Heart left ventricle (tissue), 16 donors: Measurements from ENCODE around the gene DEGS2. TPM values are rescaled to one million over a fixed set of nuclear protein-coding genes. Genes with fewer than 3 reads are reported as not detected.

Source experiments
- ATAC-seq, 4 donors: fragments of 200-7000 bp; cut with Tn5 transposase; one replicate each; pipeline ENCODE4 v1.9.1; 2020 to 2022; ENCODE audit warnings: moderate library complexity in 4 of 4, mild to moderate bottlenecking in 3 of 4, moderate number of reproducible peaks in 1 of 4
- DNase-seq, 5 donors: peaks; one replicate each; pipeline ENCODE4 v3.0.0-alpha.2; 2020
- H3K27ac ChIP-seq, 12 donors: fragments of 200-600 bp; sonication (generic) in 4 of 12; one replicate each; pipeline versions ENCODE4 v1.5.0 to v1.8.0; 2016 to 2022; ENCODE audit warnings: mild to moderate bottlenecking in 2 of 12
- H3K27me3 ChIP-seq, 9 donors: fragments of 200-600 bp; sonication (generic) in 2 of 9; one replicate each; pipeline versions ENCODE4 v1.5.1 to v1.8.0; 2016 to 2022; ENCODE audit warnings: mild to moderate bottlenecking in 3 of 9
- H3K36me3 ChIP-seq, 9 donors: fragments of 200-600 bp; sonication (generic) in 2 of 9; one replicate each; pipeline versions ENCODE4 v1.5.0 to v1.8.0; 2018 to 2022; ENCODE audit warnings: mild to moderate bottlenecking in 2 of 9
- H3K4me1 ChIP-seq, 12 donors: fragments of 200-600 bp; sonication (generic) in 4 of 12; one replicate each; pipeline versions ENCODE4 v1.5.0 to v1.8.0; 2016 to 2022; ENCODE audit warnings: mild to moderate bottlenecking in 3 of 12
- H3K4me3 ChIP-seq, 12 donors: fragments of 200-600 bp; sonication (generic) in 4 of 12; one replicate each; pipeline versions ENCODE4 v1.5.0 to v1.8.0; 2017 to 2022; ENCODE audit warnings: mild to moderate bottlenecking in 9 of 12, moderate library complexity in 4 of 12
- H3K9me3 ChIP-seq, 12 donors: fragments of 200-600 bp; sonication (generic) in 4 of 12; one replicate each; pipeline versions ENCODE4 v1.5.0 to v1.8.0; 2016 to 2022; ENCODE audit warnings: mild to moderate bottlenecking in 1 of 12
- CTCF ChIP-seq, 12 donors: fragments of 200-600 bp; sonication (generic) in 4 of 12; IDR thresholded peaks; one replicate each; pipeline versions ENCODE4 v1.5.0 to v1.8.0; 2018 to 2022; ENCODE audit warnings: antibody characterized with exemption in 12 of 12, mild to moderate bottlenecking in 5 of 12
- POLR2A ChIP-seq, 2 donors: fragments of 450-650 bp; IDR thresholded peaks; one replicate each; pipeline ENCODE4 v1.6.1; 2017; ENCODE audit warnings: antibody characterized with exemption in 2 of 2, mild to moderate bottlenecking in 2 of 2, moderate library complexity in 2 of 2
- WGBS, 4 donors: extraction: QIAGEN DNeasy Blood & Tissue Kit in 2 of 4; methylation state at CpG; one replicate each; pipeline versions ENCODE4 v1.1.5 to v1.1.7; 2013 to 2018; 5-methylcytosine and 5-hydroxymethylcytosine counted together
- intact Hi-C, 10 donors: fragments of 100-400 bp; cut with DNase I; formaldehyde crosslinking; loops; one replicate each; pipeline versions ENCODE4 v1.11.1 to v1.14.2; 2022
- polyA plus RNA-seq, 2 donors: library from polyadenylated mRNA; stranded (reverse); fragments of 200-250 nt; gene quantifications; one replicate each; pipeline ENCODE4 v1.2.3, GENCODE V29; 2013
- total RNA-seq, 9 donors: library from RNA; depleted of rRNA in 2 of 9; stranded (reverse); fragments of >200 nt in 2 of 9; fragmentation: NEBNext Ultra II Directional in 3 of 9; extraction: Animal tissue kit (Norgen Biotek cat#: 25700) in 3 of 9; gene quantifications; one replicate each; pipeline versions ENCODE4 v1.1.0 to v1.2.4, GENCODE V29; 2016 to 2023
- donor health status: ischemic (EF 13 %, LVEDD 7.1; RV severe dilation, severe dysfunction).
- donor health status: healthy with polysubstance abuse.
- donor health status: DM: no; HTN: yes; CAD: no.
- donor health status: DM: no; HTN: no; CAD: no.
- donor health status: ischemic (EF 25% LVEDD 6.9; RV normal size, moderate dysfunction).
- donor health status: ischemic (EF 25% LVEDD 5.7; RV mildly dilated, moderate dysfunction).
- donor health status: healthy.
- donor health status: DM: yes; HTN: yes; CAD: no.
- donor health status: ischemic (EF 35%, LVEDD 5.7; RV mildly dilated, moderate dysfunction).
- donor health status: nonischemic (EF 11% LVEDD 7.7; RV severe dilation, severe dysfunction).
- donor health status: DM: yes; HTN: yes; CAD: no.
- donor health status: PGD.
- donor health status: ischemic (EF 29% LVEDD 5.4; RV normal size, mild dysfunction).
- donor health status: nonischemic (EF 23%, LVEDD 6.1; RV moderate dilation, normal function).

The DEGS2 gene
- total and polyA plus RNA-seq, 11 donors: 0.08 to 0.48 (median 0.30) TPM; not detected in 7

DNA sequence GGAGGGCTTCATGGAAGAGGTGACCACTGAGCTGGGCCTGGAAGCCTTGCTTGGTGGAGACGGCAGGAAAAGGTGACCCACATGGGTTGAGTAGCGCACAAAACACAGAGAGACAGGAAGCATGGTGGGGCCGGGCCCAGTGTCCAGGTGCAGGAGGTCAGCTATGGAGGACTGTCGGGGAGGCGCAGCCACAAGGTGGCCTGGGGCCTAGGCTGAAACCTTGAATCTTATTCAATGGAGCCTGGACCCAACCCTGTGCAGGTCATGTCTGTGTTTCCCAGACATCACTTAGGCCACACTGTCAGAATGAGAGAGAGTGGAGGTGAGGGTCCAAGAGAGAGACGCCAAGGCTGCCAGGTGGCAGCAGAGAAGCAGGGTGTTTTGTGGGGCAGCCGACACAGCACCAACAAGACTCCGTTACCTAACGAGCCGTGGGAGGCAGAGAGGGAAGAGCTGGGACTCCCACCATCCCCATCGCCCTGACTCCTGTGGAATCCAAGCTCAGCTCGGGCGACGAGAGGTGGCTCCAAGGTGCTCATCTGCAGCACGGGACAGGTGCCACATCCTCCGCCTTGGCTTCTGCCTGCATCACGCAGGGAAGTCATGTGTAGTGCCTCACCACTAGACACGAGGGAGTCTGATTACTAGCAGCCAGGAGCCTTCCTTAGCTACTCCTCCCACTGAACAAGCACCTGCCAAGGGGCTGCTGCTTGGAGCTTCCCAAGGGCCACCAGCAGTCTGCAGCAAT, 38.7 kb downstream of the DEGS2 start:
- 93 to 97% (median 95%) methylated on average over 16 to 18 of the region's 18 CpGs for WGBS, 4 donors
- Histone ChIP-seq H3K27me3 (no peaks in the 10 kb centered on the region), H3K36me3 (peaks cover 0 to 45% (median 0%) of the 10 kb centered on the region in 9 donors), H3K4me3 (no peak overlapping the region), H3K4me1 (peaks cover 0 to 4% (median 0%) of the 10 kb centered on the region in 12 donors), H3K27ac (no peak overlapping the region), H3K9me3 (no peaks in the 10 kb centered on the region)
- ATAC-seq: no peak
- DNase-seq: no peak
- TF ChIP-seq POLR2A (IDR thresholded peaks at IDR 0.05) (no peak), CTCF (IDR thresholded peaks at IDR 0.05) (no peak)
- intact Hi-C loops: loop anchor here in 2 of 10 donors (5.0 to 10.0 kb wide), 2 partner anchors 72 to 254 kb away; partner anchors contain the start of gene WDR25 (in 1 of the 2)

DNA sequence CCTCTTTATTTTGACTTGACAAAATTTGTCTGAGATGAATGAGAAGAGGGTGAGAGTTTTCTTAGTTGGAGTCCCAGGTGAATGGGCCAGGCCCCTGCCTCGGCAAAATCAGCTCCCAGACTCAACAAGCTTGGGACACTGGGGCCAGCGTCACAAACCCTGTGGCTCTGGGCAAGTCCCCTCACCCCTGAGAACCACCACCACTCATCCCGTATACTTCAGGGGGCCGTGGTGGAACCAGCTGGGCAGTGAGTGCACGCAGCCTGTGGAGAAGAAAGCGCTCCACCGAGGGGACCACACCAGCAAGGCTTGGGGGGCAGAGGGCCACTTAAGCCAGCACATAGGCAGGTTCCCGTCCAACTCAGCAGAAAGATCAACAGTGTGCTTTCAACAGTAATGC, 40.2 kb downstream of the DEGS2 start:
- intact Hi-C loops: no loop called here
- Histone ChIP-seq H3K27me3 (no peaks in the 10 kb centered on the region), H3K27ac (no peak overlapping the region), H3K4me3 (no peak overlapping the region), H3K36me3 (peaks cover 0 to 39% (median 0%) of the 10 kb centered on the region in 9 donors), H3K4me1 (peaks cover 0 to 4% (median 0%) of the 10 kb centered on the region in 12 donors), H3K9me3 (no peaks in the 10 kb centered on the region)
- DNase-seq (peak in 1 of 5 donors; percentile 21), ATAC-seq (no peak)
- WGBS, 4 donors: 96 to 98% (median 97%) methylated on average over 8 of the region's 8 CpGs
- TF ChIP-seq POLR2A (IDR thresholded peaks at IDR 0.05): no peak
- TF ChIP-seq CTCF (IDR thresholded peaks at IDR 0.05): no peak

DNA sequence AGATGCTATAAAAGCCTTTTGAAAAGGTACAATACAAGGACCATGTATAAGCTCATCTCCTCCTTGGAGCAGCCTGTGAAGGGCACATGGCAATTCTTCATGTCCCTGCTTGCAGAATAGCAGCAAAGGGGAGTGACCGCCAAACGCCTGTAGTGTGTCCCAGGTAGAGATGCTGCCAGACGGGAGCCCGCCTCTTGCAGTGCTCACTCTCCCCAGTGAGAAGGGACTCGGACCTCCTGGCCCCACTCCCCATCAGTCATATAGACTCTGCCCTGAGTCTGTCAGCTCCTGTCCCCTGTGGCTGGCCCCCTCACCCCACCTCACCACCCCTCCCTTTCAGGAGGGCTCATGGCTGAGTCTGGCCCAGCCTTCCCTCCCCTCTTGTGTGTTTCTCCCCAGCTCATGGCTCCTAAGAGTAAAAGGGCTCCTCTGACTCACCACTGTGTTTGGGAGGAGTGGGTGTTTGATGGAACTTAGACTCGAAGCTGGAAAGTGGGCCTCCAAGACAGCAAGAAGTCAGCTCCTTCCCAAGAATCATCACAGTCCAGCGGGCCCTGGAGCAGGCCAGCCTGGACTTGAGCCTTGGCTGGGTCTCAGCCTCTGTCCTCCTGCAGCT, 40.9 kb downstream of the DEGS2 start:
- H3K27me3 ChIP-seq: no peaks in the 10 kb centered on the region
- no peak overlapping the region for H3K4me3 ChIP-seq
- no peak for ATAC-seq
- no peak overlapping the region for H3K27ac ChIP-seq
- 84 to 100% (median 90%) methylated on average over 7 of the region's 7 CpGs for WGBS, 4 donors
- peak in 1 of 5 donors; percentile 5 for DNase-seq
- H3K9me3 ChIP-seq: no peaks in the 10 kb centered on the region
- H3K4me1 ChIP-seq: peaks cover 0 to 4% (median 0%) of the 10 kb centered on the region in 12 donors
- intact Hi-C loops: no loop called here
- TF ChIP-seq POLR2A (IDR thresholded peaks at IDR 0.05) (no peak), CTCF (IDR thresholded peaks at IDR 0.05) (no peak)
- peaks cover 0 to 32% (median 0%) of the 10 kb centered on the region in 9 donors for H3K36me3 ChIP-seq

DNA sequence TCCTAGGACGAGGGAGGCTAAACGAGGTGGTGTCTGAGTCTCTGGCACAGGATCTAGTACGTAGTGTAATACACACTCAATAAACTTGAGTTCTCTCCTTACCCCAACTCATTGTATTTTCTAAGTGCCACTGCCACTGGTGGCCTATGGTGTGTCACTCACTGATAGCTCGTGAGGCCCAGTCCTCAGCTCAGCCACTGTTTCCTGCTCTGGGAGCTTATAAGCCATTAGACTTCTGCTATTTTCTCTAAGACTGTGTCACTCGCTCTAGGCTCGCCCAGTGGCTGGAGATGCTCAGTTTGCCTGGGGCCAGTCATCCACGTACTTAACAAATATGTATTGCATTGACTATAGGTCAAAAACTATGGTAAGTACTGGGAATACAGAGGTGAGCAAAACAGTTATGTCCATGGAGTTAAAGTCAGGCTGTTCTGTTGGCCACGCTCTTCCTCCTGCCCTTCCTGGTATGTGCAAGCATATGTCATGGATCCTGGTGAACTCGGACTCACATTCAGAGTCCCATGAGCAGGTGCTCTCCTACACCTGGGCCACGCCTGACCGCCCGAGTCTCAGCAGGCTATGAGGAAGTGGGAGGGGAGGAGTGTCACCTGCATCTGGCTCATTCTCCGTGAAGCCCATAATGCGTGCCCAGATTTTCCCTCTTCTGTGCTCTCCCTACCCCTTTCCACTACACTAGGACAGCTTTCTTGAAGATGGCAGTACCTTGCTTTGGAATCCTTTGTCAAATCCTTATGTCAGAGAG, 41.6 kb downstream of the DEGS2 start:
- ATAC-seq (no peak), DNase-seq (no peak)
- Histone ChIP-seq H3K27me3 (no peaks in the 10 kb centered on the region), H3K9me3 (no peaks in the 10 kb centered on the region), H3K4me1 (peaks cover 0 to 4% (median 0%) of the 10 kb centered on the region in 12 donors), H3K27ac (no peak overlapping the region), H3K4me3 (no peak overlapping the region), H3K36me3 (peaks cover 0 to 28% (median 0%) of the 10 kb centered on the region in 9 donors)
- 93 to 96% (median 96%) methylated on average over 14 of the region's 14 CpGs for WGBS, 4 donors
- TF ChIP-seq POLR2A (IDR thresholded peaks at IDR 0.05) (no peak), CTCF (IDR thresholded peaks at IDR 0.05) (no peak)
- intact Hi-C loops: no loop called here
